ENCODE results near the gene ZBTB7C. TPM values are rescaled to one million over a fixed set of nuclear protein-coding genes. Genes with fewer than 3 reads are reported as not detected.

Gene ZBTB7C
- total and polyA plus RNA-seq, 9 of the 15 experiments (the other 6 are each of a cell fraction or from before 2014, with no cell fraction given): not detected

- Histone ChIP-seq H3K4me1 (replicated peaks in 1 of 2; ENCODE audit: control insufficient read depth in 2 of 2, insufficient read depth in 2 of 2, low read length in 2 of 2) (no peaks in the 10 kb centered on the region), H2AFZ (ENCODE audit: low read depth, low read length) (no peak overlapping the region), H4K20me1 (replicated peaks; ENCODE audit: control insufficient read depth, insufficient read depth, low read length) (no peaks in the 10 kb centered on the region), H3K27ac (ENCODE audit: extremely low read depth, low read depth, low read length) (no peak overlapping the region), H3K9me3 (replicated peaks; ENCODE audit: control insufficient read depth, insufficient read depth, low read depth, low read length) (no peaks in the 10 kb centered on the region), H3K9ac (ENCODE audit: insufficient read depth in 1 of 2, low read depth in 2 of 2, low read length in 2 of 2) (no peak overlapping the region), H3K9me1 (ENCODE audit: control insufficient read depth, insufficient read depth, low read length) (no peaks in the 10 kb centered on the region), H3K4me2 (ENCODE audit: insufficient read depth, low read length) (no peak overlapping the region), H3K36me3 (ENCODE audit: control insufficient read depth, insufficient read depth, low read length) (no peaks in the 10 kb centered on the region), H3K79me2 (ENCODE audit: control insufficient read depth, insufficient read depth, low read length) (no peaks in the 10 kb centered on the region), H3K27me3 (ENCODE audit: control insufficient read depth in 2 of 2, insufficient read depth in 2 of 2, low read length in 2 of 2) (no peaks in the 10 kb centered on the region), H3K4me3 (no peak overlapping the region)
- DNase-seq (ENCODE audit: extremely low read depth in 1 of 4, low spot score in 3 of 4) (no peak), ATAC-seq (no peak), FAIRE-seq (no peak)
- BruUV-seq (replicated peaks): no TSS peak
- CTCF ChIA-PET (ENCODE audit: low intra/inter-chr PET ratio): interaction anchor here (0.6 kb wide), 1 partner anchor 188 kb away, joined by 3 read pairs; no protein-coding TSS in a partner anchor
- POLR2A ChIA-PET: no interaction called here
- in situ Hi-C loops (cut with MboI): no loop called here
- intact Hi-C loops (cut with micrococcal nuclease): no loop called here
- WGBS (ENCODE audit: insufficient coverage, low coverage, missing lambda C conversion rate): 0% methylated on average over 1 of the region's 1 CpG
- no peak for TF ChIP-seq ZFX (CRISPR knock-in tag; IDR thresholded peaks at IDR 0.05)
- TF ChIP-seq CCAR2 (IDR thresholded peaks at IDR 0.05; ENCODE audit: low read depth, low read length): no peak
- no peak for TF ChIP-seq CUX1 (CRISPR knock-in tag; IDR thresholded peaks at IDR 0.05)
- TF ChIP-seq ARHGAP35 (IDR thresholded peaks at IDR 0.05; ENCODE audit: partially characterized antibody): no peak
- no peak for TF ChIP-seq SAP30 (IDR thresholded peaks at IDR 0.05; ENCODE audit: borderline replicate concordance, insufficient read depth, low read depth, low read length, poor library complexity, severe bottlenecking)
- TF ChIP-seq ZNF584 (CRISPR knock-in tag; IDR thresholded peaks at IDR 0.05; ENCODE audit: low read depth): no peak
- no peak for TF ChIP-seq STAG1 (CRISPR knock-in tag; IDR thresholded peaks at IDR 0.05; ENCODE audit: borderline replicate concordance)
- no peak for TF ChIP-seq ZNF583 (CRISPR knock-in tag; IDR thresholded peaks at IDR 0.05)
- no peak for TF ChIP-seq VEZF1 (CRISPR knock-in tag; IDR thresholded peaks at IDR 0.05)
- TF ChIP-seq MECOM (CRISPR knock-in tag; IDR thresholded peaks at IDR 0.05): no peak
- no peak for TF ChIP-seq ZNF184 (CRISPR knock-in tag; IDR thresholded peaks at IDR 0.05)
- TF ChIP-seq SMAD4 (CRISPR knock-in tag; conservative IDR thresholded peaks at IDR 0.05): no peak
- TF ChIP-seq IRF2 (CRISPR knock-in tag; IDR thresholded peaks at IDR 0.05): no peak
- no peak for TF ChIP-seq NFE2L1 (tag; IDR thresholded peaks at IDR 0.05; ENCODE audit: borderline replicate concordance, low read depth)
- no peak for TF ChIP-seq ETV6 (IDR thresholded peaks at IDR 0.05; ENCODE audit: borderline replicate concordance in 1 of 2, low read depth in 2 of 2, low read length in 1 of 2)
- no peak for TF ChIP-seq ETV6 (CRISPR knock-in tag; IDR thresholded peaks at IDR 0.05; ENCODE audit: borderline replicate concordance)
- TF ChIP-seq ZNF316 (IDR thresholded peaks at IDR 0.05): no peak
- TF ChIP-seq POLR2A (conservative IDR thresholded peaks at IDR 0.05): no peak
- TF ChIP-seq ZFP36 (IDR thresholded peaks at IDR 0.05; ENCODE audit: low read depth, low read length, partially characterized antibody): no peak
Measured at GRCh38 chr18:48226401-48226800, 182.8 kb downstream of the ZBTB7C start.

Measured in K562 (cell line).